HEK293 (cell line): ENCODE data around the gene PLEKHM1.

ENCODE experiments used
- KLF7 ChIP-seq: fragments of 450-650 bp; formaldehyde crosslinking; IDR thresholded peaks from 2 replicates; pipeline ENCODE4 v1.5.1; 2016; ENCODE audit warnings: missing biosample characterization, missing genetic modification characterization, borderline replicate concordance
- YY1 ChIP-seq: fragments of 450-650 bp; formaldehyde crosslinking; IDR thresholded peaks from 2 replicates; pipeline ENCODE4 v1.5.1; 2018; ENCODE audit warnings: missing biosample characterization, missing genetic modification characterization
- ZFP41 ChIP-seq: fragments of 450-650 bp; formaldehyde crosslinking; IDR thresholded peaks from 2 replicates; pipeline ENCODE4 v1.5.1; 2016; ENCODE audit warnings: missing biosample characterization, missing genetic modification characterization, borderline replicate concordance
- ZNF175 ChIP-seq: fragments of 450-650 bp; formaldehyde crosslinking; IDR thresholded peaks from 2 replicates; pipeline ENCODE4 v1.5.1; 2016; ENCODE audit warnings: missing biosample characterization, missing genetic modification characterization
- ZNF274 ChIP-seq, 2 experiments: fragments of 200-500 bp in 1 of 2; fragments of 450-650 bp in 1 of 2; sonication (Bioruptor generic) in 1 of 2; formaldehyde crosslinking in 1 of 2; IDR thresholded peaks; 2 replicates each; pipeline versions ENCODE4 v1.5.1 to v1.6.1; 2014 to 2016; ENCODE audit warnings: borderline replicate concordance in 1 of 2, inconsistent platforms in 1 of 2, low read length in 1 of 2, missing biosample characterization in 1 of 2, missing genetic modification characterization in 1 of 2
- ZNF302 ChIP-seq: fragments of 450-650 bp; formaldehyde crosslinking; IDR thresholded peaks from 2 replicates; pipeline ENCODE4 v1.5.1; 2016; ENCODE audit warnings: missing biosample characterization, missing genetic modification characterization, low read depth
- ZNF560 ChIP-seq: fragments of 450-650 bp; formaldehyde crosslinking; IDR thresholded peaks from 2 replicates; pipeline ENCODE4 v1.5.1; 2017; ENCODE audit warnings: missing biosample characterization, missing genetic modification characterization, borderline replicate concordance
- ZNF580 ChIP-seq: fragments of 450-650 bp; formaldehyde crosslinking; IDR thresholded peaks from 2 replicates; pipeline ENCODE4 v1.5.1; 2016; ENCODE audit warnings: missing biosample characterization, missing genetic modification characterization
- ZNF585B ChIP-seq: fragments of 450-650 bp; formaldehyde crosslinking; IDR thresholded peaks from 2 replicates; pipeline ENCODE4 v1.5.1; 2016; ENCODE audit warnings: missing biosample characterization, missing genetic modification characterization
- ZNF658 ChIP-seq: fragments of 450-650 bp; formaldehyde crosslinking; IDR thresholded peaks from 2 replicates; pipeline ENCODE4; 2016; ENCODE audit warnings: missing biosample characterization, missing genetic modification characterization
- ZSCAN4 ChIP-seq: fragments of 450-650 bp; formaldehyde crosslinking; IDR thresholded peaks from 2 replicates; pipeline ENCODE4 v1.5.1; 2017; ENCODE audit warnings: missing biosample characterization, missing genetic modification characterization
- TF ChIP-seq, protein P1 (sequence below): fragments of 450-650 bp; formaldehyde crosslinking; IDR thresholded peaks from 2 replicates; pipeline ENCODE4 v1.5.1; 2016; ENCODE audit warnings: missing biosample characterization, missing genetic modification characterization
- TF ChIP-seq, protein P2 (sequence below): fragments of 450-650 bp; formaldehyde crosslinking; IDR thresholded peaks from 2 replicates; pipeline ENCODE4 v1.5.1; 2016; ENCODE audit warnings: missing biosample characterization, missing genetic modification characterization
- TF ChIP-seq, protein P3 (sequence below): fragments of 450-650 bp; formaldehyde crosslinking; IDR thresholded peaks from 2 replicates; pipeline ENCODE4 v1.5.1; 2017; ENCODE audit warnings: missing biosample characterization, missing genetic modification characterization

- TF ChIP-seq, protein P1, sequence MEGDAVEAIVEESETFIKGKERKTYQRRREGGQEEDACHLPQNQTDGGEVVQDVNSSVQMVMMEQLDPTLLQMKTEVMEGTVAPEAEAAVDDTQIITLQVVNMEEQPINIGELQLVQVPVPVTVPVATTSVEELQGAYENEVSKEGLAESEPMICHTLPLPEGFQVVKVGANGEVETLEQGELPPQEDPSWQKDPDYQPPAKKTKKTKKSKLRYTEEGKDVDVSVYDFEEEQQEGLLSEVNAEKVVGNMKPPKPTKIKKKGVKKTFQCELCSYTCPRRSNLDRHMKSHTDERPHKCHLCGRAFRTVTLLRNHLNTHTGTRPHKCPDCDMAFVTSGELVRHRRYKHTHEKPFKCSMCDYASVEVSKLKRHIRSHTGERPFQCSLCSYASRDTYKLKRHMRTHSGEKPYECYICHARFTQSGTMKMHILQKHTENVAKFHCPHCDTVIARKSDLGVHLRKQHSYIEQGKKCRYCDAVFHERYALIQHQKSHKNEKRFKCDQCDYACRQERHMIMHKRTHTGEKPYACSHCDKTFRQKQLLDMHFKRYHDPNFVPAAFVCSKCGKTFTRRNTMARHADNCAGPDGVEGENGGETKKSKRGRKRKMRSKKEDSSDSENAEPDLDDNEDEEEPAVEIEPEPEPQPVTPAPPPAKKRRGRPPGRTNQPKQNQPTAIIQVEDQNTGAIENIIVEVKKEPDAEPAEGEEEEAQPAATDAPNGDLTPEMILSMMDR (tag by site-specific recombination) = no peak
- no peak for TF ChIP-seq ZNF580
- TF ChIP-seq ZSCAN4 = no peak
- no peak for TF ChIP-seq ZFP41 (tag by site-specific recombination)
- TF ChIP-seq YY1 (tag by site-specific recombination) = no peak
- no peak for TF ChIP-seq KLF7 (tag by site-specific recombination)
- no peak for TF ChIP-seq ZNF658
- TF ChIP-seq, protein P2, sequence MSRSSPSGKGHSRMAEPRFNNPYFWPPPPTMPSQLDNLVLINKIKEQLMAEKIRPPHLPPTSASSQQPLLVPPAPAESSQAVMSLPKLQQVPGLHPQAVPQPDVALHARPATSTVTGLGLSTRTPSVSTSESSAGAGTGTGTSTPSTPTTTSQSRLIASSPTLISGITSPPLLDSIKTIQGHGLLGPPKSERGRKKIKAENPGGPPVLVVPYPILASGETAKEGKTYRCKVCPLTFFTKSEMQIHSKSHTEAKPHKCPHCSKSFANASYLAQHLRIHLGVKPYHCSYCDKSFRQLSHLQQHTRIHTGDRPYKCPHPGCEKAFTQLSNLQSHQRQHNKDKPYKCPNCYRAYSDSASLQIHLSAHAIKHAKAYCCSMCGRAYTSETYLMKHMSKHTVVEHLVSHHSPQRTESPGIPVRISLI = no peak
- no peak for TF ChIP-seq ZNF560
- no peak for TF ChIP-seq ZNF302 (tag by site-specific recombination)
- TF ChIP-seq ZNF175 (tag by site-specific recombination) = no peak
- TF ChIP-seq ZNF585B (tag by site-specific recombination) = no peak
- TF ChIP-seq, protein P3, sequence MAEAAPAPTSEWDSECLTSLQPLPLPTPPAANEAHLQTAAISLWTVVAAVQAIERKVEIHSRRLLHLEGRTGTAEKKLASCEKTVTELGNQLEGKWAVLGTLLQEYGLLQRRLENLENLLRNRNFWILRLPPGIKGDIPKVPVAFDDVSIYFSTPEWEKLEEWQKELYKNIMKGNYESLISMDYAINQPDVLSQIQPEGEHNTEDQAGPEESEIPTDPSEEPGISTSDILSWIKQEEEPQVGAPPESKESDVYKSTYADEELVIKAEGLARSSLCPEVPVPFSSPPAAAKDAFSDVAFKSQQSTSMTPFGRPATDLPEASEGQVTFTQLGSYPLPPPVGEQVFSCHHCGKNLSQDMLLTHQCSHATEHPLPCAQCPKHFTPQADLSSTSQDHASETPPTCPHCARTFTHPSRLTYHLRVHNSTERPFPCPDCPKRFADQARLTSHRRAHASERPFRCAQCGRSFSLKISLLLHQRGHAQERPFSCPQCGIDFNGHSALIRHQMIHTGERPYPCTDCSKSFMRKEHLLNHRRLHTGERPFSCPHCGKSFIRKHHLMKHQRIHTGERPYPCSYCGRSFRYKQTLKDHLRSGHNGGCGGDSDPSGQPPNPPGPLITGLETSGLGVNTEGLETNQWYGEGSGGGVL = no peak
- no peak for TF ChIP-seq ZNF274 (IDR thresholded peaks at IDR 0.05; ENCODE audit: low read length)
- no peak for TF ChIP-seq ZNF274 (tag by site-specific recombination; IDR thresholded peaks at IDR 0.05; ENCODE audit: borderline replicate concordance)
Observed at GRCh38 chr17:45427181-45427835, 63.2 kb downstream of the PLEKHM1 start.
